Suprapubic skin (tissue), 4 donors: ENCODE data around the gene SSC5D.

Experiments
- CTCF ChIP-seq, 2 donors: fragments of 200-600 bp in 1 of 2; fragments of 450-650 bp in 1 of 2; sonication (generic) in 1 of 2; IDR thresholded peaks; one replicate each; pipeline ENCODE4 v1.5.1; 2016 to 2019; ENCODE audit warnings: antibody characterized with exemption in 2 of 2, mild to moderate bottlenecking in 1 of 2, moderate library complexity in 1 of 2
- EP300 ChIP-seq: sonication (generic); formaldehyde crosslinking; IDR thresholded peaks from one replicate; pipeline ENCODE4 v1.6.1; 2017; ENCODE audit warnings: antibody characterized with exemption
- POLR2AphosphoS5 ChIP-seq, 3 donors: sonication (generic); formaldehyde crosslinking; IDR thresholded peaks; one replicate each; pipeline ENCODE4 v1.6.1; 2017; ENCODE audit warnings: antibody characterized with exemption in 3 of 3

- TF ChIP-seq CTCF (IDR thresholded peaks at IDR 0.05) (no peak), POLR2AphosphoS5 (IDR thresholded peaks at IDR 0.05) (no peak), EP300 (no peak)
Measured at GRCh38 chr19:55488986-55489710, 912 bp downstream of the SSC5D start.
